Stimulated activated CD8-positive, alpha-beta memory T cell treated with anti-CD3 and anti-CD28 coated beads, Interleukin-7, amount 100 ng/mL, for 48 hours (primary cell): ENCODE measurements around the gene YIPF1.
A peak's percentile ranks its signal among the peaks of the same experiment; 100 is the strongest.
"Not testable (repeated sequence)": the region's sequence is repeated elsewhere in the genome, so short reads cannot be mapped to it uniquely, and the experiment has no call there.

Experiments used
- DNase-seq, 2 donors: peaks; one replicate each; pipeline ENCODE4 v3.0.0-alpha.2; 2020; ENCODE audit warnings: low read depth in 1 of 2; ENCODE audit errors: extremely low read depth in 1 of 2

Gene YIPF1

GRCh38 chr1:53847980-53848379 lies 41.6 kb downstream of the YIPF1 start:
- no peak for DNase-seq

DNA sequence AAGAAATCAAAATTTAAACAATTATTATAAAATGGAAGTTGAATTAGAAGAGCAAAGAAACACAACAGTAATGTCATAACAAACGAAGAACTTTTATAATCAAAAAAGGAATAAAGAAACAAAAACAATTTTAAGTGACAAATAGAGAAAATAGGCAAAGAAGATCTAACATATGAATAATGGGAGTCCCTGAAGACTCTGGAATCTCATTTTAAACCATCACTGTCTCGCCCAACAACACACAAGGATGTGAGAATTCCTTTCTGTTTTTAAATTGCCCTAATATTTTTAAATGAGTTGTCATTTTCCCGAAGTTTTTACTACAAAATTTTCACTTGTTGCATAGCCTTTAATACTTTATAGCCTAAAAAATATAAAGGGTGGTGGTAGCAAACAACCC lies 47.2 kb downstream of the YIPF1 start:
- no peak for DNase-seq

GRCh38 chr1:53838654-53838974 lies 51.0 kb downstream of the YIPF1 start:
- no peak for DNase-seq

GRCh38 chr1:53837924-53838653 lies 51.5 kb downstream of the YIPF1 start, which contains the start of gene NDC1:
NDC1 (minus strand) TSS chr1:53838296; CDS start chr1:53838261, 35 bp downstream.
- DNase-seq = peak; percentile 69 to 84

GRCh38 chr1:53837646-53837923 lies 52.0 kb downstream of the YIPF1 start:
- no peak for DNase-seq

DNA sequence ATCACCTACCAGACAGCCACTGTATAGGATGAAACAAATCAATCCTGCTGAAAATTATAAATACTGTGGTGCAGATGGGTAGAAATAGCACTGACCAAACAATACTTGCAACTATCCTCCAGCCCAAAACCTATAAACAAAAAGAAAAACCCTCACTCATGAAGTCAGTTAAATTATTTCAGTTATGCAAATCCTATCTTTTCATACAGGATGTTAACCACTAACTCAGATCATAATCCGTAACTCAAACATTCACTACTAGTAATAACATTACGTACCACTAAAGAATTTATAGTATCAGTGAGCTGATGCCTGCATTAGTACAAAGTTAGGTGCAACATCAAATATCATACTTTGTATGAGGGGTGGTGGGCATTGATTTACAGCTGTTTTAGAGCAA lies 54.1 kb downstream of the YIPF1 start:
- DNase-seq = no peak

DNA sequence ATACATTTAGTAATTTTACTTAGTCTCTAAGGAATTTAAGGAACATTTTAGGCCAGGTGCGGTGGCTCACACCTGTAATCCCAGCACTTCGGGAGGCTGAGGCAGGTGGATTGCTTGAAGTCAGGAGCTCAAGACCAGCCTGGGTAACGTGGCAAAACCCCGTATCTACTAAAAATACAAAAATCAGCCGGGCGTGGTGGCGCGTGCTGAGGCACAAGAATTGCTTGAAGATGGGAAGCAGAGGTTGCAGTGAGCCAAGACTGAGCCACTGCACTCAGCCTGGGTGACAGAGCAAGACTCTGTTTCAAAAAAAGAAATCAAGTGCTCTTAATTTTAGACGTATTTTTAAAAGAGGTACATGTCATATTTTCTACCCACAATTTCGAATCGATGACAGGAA lies 54.8 kb downstream of the YIPF1 start:
- no peak for DNase-seq

DNA sequence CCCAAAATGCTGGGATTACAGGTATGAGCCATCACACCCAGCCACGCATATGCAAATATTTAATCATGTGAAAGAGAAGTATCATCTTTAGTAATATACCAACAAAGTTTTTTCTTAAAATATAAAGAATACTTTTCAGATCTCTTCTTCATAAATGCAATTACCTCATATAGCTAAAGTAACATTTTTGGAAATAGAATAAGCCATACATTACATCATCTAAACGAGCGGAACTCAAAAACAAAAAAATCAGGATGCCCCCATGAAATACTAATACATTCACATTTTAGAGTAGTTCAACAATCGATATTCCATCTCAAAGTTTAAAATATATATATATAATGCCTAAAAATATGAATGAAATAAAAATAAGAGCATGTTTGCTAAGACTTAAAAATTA lies 56.2 kb downstream of the YIPF1 start:
- DNase-seq = no peak

- no peak for DNase-seq
Observed at GRCh38 chr1:53826367-53826766, 63.2 kb downstream of the YIPF1 start.

DNA sequence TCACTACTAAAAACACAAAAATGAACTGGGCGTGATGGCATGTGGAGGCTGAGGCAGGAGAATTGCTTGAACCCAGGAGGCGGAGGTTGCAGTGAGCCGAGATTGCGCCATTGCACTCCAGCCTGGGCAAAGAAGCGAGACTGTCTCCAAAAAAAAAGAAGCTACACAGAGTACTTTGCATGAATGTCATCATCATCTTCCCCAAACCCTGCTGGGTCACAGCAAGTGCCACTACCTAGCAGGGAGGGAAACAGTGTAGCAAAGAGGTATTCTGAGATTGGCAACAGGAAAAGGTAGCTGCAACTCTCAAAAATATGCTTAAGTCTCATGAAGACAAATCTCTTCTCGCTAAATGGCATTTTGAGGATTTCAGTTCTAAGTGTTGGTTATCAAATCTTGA lies 64.3 kb downstream of the YIPF1 start:
- no peak for DNase-seq

DNA sequence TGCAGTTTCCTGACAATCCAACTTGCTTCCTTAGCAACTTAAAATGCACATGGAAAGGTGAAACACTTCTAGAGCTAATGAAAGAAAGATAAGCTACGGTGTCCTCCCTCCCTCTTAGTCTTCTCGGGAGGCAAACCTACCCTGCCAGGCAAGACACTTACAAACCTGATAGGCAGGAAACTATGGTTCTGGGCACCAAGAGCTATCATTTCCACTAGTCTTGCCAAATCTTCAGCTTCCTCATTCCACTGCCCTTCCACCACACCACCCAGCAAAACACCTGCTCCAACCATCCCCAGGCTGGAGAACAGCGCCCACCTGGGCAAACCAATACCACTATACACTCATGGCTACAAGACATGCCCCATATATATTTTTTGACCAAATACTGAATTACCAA lies 66.7 kb downstream of the YIPF1 start:
- no peak for DNase-seq

- DNase-seq = no peak
Observed at GRCh38 chr1:53821380-53821779, 68.2 kb downstream of the YIPF1 start.

DNA sequence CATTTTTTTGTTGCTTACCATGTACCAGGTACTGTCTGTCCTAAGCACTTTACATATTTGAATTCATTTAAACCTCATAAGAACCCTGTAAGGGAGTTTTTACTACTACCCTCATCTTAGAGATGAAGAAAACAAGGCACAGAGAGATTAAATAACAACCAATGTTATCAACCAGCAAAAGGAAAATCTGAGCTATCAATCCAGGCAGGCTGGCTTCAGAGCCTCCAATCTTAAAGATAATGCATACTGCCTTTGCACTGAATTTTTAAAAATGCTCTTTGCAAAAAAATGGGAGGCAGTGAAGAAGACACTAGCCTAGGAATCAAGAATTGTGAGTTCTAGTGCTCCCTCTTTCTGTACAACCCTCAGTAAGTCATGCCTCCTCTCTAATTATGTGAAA lies 70.2 kb downstream of the YIPF1 start:
- DNase-seq = no peak

GRCh38 chr1:53816584-53816983 lies 73.0 kb downstream of the YIPF1 start:
- not testable (repeated sequence) for DNase-seq

DNA sequence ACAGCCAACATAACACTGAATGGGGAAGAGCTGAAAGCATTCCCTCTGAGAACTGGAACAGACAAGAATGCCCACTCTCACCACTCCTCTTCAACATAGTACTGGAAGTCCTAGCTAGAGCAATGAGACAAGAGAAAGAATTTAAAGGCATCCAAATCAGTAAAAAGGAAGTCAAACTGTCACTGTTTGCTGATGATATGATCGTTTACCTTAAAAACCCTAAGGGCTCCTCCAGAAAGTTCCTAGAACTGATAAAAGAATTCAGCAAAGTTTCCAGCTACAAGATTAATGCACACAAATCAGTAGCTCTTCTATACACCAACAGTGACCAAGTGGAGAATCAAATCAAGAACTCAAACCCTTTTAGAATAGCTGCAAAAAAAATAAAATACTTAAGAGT lies 74.1 kb downstream of the YIPF1 start:
- DNase-seq = not testable (repeated sequence)

- DNase-seq = peak in 1 of 2 donors; percentile 5
Observed at GRCh38 chr1:53811414-53811851, 78.2 kb downstream of the YIPF1 start.

DNA sequence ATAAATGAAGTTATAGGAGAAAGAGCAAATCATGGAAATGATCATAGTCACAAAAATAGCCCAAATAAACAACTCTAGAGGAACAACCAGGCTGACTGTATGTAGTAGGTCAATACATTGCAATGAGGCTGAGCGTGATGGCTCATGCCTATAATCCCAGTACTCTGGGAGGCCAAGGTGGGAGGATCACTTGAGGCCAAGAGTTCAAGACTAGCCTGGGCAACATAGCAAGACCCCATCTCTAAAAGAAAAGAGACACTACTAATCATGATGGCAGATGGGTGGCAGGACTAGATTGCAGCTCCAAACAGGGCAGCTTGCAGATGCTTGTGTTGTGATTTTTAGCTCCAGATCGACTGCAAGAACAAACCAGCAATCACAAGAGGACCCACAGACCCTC lies 79.1 kb downstream of the YIPF1 start:
- DNase-seq = no peak

DNA sequence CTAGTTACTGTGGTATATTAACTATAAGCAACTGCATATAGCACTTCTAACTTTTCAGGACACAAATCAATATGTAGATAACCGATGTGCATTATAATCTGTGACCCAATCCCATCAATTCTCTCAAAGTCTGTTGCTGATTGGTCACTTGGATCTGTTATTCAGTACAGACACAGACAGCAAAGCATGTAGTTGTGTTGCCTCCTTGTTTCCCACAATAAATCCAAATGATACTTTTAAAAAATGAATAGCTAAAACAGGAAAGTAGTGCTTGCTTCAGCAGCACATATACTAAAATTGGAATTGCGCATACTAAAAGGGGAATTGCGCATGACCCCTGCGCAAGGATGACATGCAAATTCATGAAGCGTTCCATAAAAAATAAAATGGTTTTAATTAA lies 79.6 kb downstream of the YIPF1 start:
- DNase-seq = no peak

GRCh38 chr1:53807916-53808315 lies 81.7 kb downstream of the YIPF1 start:
- no peak for DNase-seq

DNA sequence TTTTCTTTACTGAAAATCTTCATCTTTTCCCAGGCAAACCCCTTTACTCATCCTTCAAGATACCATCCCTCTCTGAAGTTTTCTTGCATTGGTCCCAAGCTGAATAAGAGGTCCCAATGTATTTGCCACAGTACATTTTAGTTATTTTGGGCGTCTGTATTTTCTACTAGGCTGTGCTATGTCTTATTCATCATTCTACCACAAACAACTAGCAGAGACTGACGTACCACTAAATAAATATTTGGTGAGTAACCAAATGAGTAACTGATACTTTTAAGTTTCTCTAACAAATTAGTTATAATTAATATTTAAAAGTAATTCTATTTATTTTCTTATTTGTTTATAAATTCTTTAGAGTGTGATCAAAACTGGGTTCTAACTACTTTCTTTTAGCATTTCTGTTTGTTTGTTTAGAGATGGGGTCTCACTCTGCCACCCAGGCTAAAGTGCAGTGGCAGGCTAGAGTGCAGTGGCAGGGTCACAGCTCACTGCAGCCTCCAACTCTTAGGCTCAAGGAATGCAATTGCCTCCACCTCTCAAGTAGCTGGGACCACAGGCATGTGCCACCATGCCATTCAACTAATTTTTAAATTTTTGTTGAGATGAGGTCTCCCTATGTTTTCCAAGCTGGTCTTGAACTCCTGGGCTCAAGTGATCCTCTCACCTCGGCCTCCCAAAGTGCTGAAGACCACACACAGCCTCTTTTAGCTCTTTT lies 84.6 kb downstream of the YIPF1 start:
- DNase-seq = no peak

DNA sequence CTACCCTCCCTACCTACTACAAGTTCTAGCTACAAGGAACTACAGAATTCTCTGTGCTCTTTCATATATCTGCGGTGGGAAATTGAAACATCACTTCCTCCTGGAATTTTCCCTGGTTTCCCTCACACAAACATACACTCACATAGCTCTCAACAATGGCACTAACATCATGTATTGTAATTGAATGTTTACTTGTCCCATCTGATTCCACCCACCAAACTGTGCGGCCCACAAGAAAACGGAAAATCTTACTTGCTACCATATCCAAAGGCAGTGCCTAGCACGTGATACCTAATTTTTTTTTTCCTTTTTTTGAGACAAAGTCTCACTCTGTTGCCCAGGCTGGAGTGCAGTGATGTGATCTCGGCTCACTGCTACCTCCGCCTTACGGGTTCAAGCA lies 85.4 kb downstream of the YIPF1 start:
- DNase-seq = no peak
